IMR-90 (cell line): ENCODE measurements around the gene DEFB131A. TPM values are rescaled to one million over a fixed set of nuclear protein-coding genes. Genes with fewer than 3 reads are reported as not detected.
"Not testable (repeated sequence)": the region's sequence is repeated elsewhere in the genome, so short reads cannot be mapped to it uniquely, and the experiment has no call there.

Source experiments
- ATAC-seq: fragments of 200-7000 bp; cut with Tn5 transposase; 2 replicates; pipeline ENCODE4 v1.9.1; 2020; ENCODE audit warnings: low read depth, mild to moderate bottlenecking, moderate library complexity
- BruUV-seq: library from RNA; stranded (reverse); fragments of 400-500 nt; replicated peaks from 2 replicates; lab custom pipeline; 2021; lab: Mats Ljungman, UMichigan
- CTCF ChIA-PET: fragments of 300-600 bp; formaldehyde crosslinking; extraction: SDS; loops from one replicate; lab custom pipeline; 2021; ENCODE audit warnings: antibody characterized with exemption; lab: Yijun Ruan, JAX
- POLR2A ChIA-PET: fragments of 300-600 bp; sonication (Branson Sonifier 250); formaldehyde crosslinking; loops from one replicate; lab custom pipeline; 2022; ENCODE audit warnings: antibody characterized with exemption; ENCODE audit not compliant: unreplicated experiment; lab: Charles Lee
- DNase-seq: peaks from one replicate; pipeline ENCODE4 v3.0.0; 2013
- H2AFZ ChIP-seq: replicated peaks from 2 replicates; pipeline ENCODE3; 2013; ENCODE audit warnings: low read length, mild to moderate bottlenecking; ENCODE audit not compliant: poor library complexity
- H2AK5ac ChIP-seq: 2 replicates; pipeline ENCODE4 v1.6.1; 2013; ENCODE audit warnings: low read depth, low read length, inconsistent platforms
- H2AK9ac ChIP-seq: replicated peaks from 2 replicates; pipeline ENCODE3; 2013; ENCODE audit warnings: mild to moderate bottlenecking, low read depth, low read length, moderate library complexity; ENCODE audit not compliant: poor library complexity
- H2BK120ac ChIP-seq: 2 replicates; pipeline ENCODE4 v1.6.1; 2013; ENCODE audit warnings: low read depth, low read length, inconsistent platforms
- H2BK15ac ChIP-seq: 3 replicates; pipeline ENCODE4 v1.6.1; 2013; ENCODE audit warnings: low read depth, low read length, inconsistent platforms
- H2BK20ac ChIP-seq: 2 replicates; pipeline ENCODE4 v1.6.1; 2013; ENCODE audit warnings: low read depth, mild to moderate bottlenecking, inconsistent platforms, low read length, moderate library complexity
- H2BK5ac ChIP-seq: 2 replicates; pipeline ENCODE4 v1.6.1; 2013; ENCODE audit warnings: mild to moderate bottlenecking, low read depth, low read length, inconsistent platforms; ENCODE audit not compliant: poor library complexity, severe bottlenecking
- H3K14ac ChIP-seq: replicated peaks from 2 replicates; pipeline ENCODE4 v1.6.1; 2013; ENCODE audit warnings: low read depth, low read length, inconsistent platforms
- H3K18ac ChIP-seq: 2 replicates; pipeline ENCODE4 v1.6.1; 2013; ENCODE audit warnings: low read depth, low read length, control low read depth
- H3K23ac ChIP-seq: 2 replicates; pipeline ENCODE4 v1.6.1; 2013; ENCODE audit warnings: low read depth, low read length, inconsistent platforms
- H3K27ac ChIP-seq: 2 replicates; pipeline ENCODE4 v1.5.1; 2013; ENCODE audit warnings: mild to moderate bottlenecking, control low read depth, low read length; ENCODE audit not compliant: insufficient read depth
- H3K27me3 ChIP-seq: 2 replicates; pipeline ENCODE4 v1.6.1; 2013; ENCODE audit warnings: low read length; ENCODE audit not compliant: control insufficient read depth, insufficient read depth
- H3K36me3 ChIP-seq: 2 replicates; pipeline ENCODE4 v1.6.1; 2013; ENCODE audit warnings: low read length, mixed read lengths; ENCODE audit not compliant: control insufficient read depth, insufficient read depth
- H3K4ac ChIP-seq: 2 replicates; pipeline ENCODE4 v1.6.1; 2013; ENCODE audit warnings: low read depth, low read length, inconsistent platforms
- H3K4me1 ChIP-seq: 2 replicates; pipeline ENCODE4 v1.6.1; 2013; ENCODE audit warnings: low read length, mixed read lengths; ENCODE audit not compliant: control insufficient read depth, insufficient read depth
- H3K4me2 ChIP-seq: 2 replicates; pipeline ENCODE4 v1.6.1; 2013; ENCODE audit warnings: low read depth, mild to moderate bottlenecking, control low read depth, low read length, moderate library complexity
- H3K4me3 ChIP-seq: 2 replicates; pipeline ENCODE4 v1.5.1; 2013; ENCODE audit warnings: low read depth, mild to moderate bottlenecking, control low read depth, low read length, moderate library complexity; ENCODE audit not compliant: insufficient read depth
- H3K56ac ChIP-seq: 2 replicates; pipeline ENCODE4 v1.6.1; 2013; ENCODE audit warnings: low read length, inconsistent platforms; ENCODE audit not compliant: insufficient read depth; ENCODE audit errors: extremely low read depth
- H3K79me1 ChIP-seq, 2 experiments: 2 replicates each; pipeline ENCODE4 v1.6.1; 2013; ENCODE audit warnings: low read length in 2 of 2, inconsistent platforms in 1 of 2, low read depth in 1 of 2
- H3K9ac ChIP-seq: 2 replicates; pipeline ENCODE4 v1.6.1; 2013; ENCODE audit warnings: low read depth, low read length, control low read depth
- H3K9me1 ChIP-seq: 2 replicates; pipeline ENCODE4 v1.6.1; 2013; ENCODE audit warnings: low read length, inconsistent platforms; ENCODE audit not compliant: insufficient read depth
- H3K9me3 ChIP-seq: 2 replicates; pipeline ENCODE4 v1.6.1; 2013; ENCODE audit warnings: low read length; ENCODE audit not compliant: control insufficient read depth, insufficient read depth
- H4K20me1 ChIP-seq: 2 replicates; pipeline ENCODE4 v1.6.1; 2013; ENCODE audit warnings: low read length, inconsistent platforms; ENCODE audit not compliant: insufficient read depth
- H4K5ac ChIP-seq: 2 replicates; pipeline ENCODE4 v1.6.1; 2013; ENCODE audit warnings: mild to moderate bottlenecking, low read depth, low read length, control low read depth
- H4K8ac ChIP-seq, 2 experiments: 2 replicates each; pipeline ENCODE4 v1.6.1; 2013; ENCODE audit warnings: low read depth in 2 of 2, low read length in 2 of 2, control low read depth in 1 of 2, inconsistent platforms in 1 of 2
- H4K91ac ChIP-seq: 2 replicates; pipeline ENCODE4 v1.6.1; 2013; ENCODE audit warnings: low read depth, low read length, inconsistent platforms; ENCODE audit not compliant: insufficient read depth
- WGBS, 2 experiments: methylation state at CpG; one replicate each; pipeline versions ENCODE4 v1.1.5 to v1.1.7; 2013; ENCODE audit warnings: missing lambda C conversion rate in 2 of 2; ENCODE audit not compliant: insufficient read length in 1 of 2; ENCODE audit errors: extremely low coverage in 2 of 2; 5-methylcytosine and 5-hydroxymethylcytosine counted together
- dilution Hi-C: fragments of 300-500 bp; cut with HindIII; formaldehyde crosslinking; loops from one replicate; pipeline ENCODE4 v1.14.3; 2018; ENCODE audit warnings: low sequenced_read_pairs; ENCODE audit not compliant: unreplicated experiment
- in situ Hi-C: fragments of 300-500 bp; cut with MboI; formaldehyde crosslinking; loops from 3 replicates; pipeline ENCODE4 v1.14.3; 2019; ENCODE audit warnings: low sequenced_read_pairs, inconsistent platforms, mixed read lengths
- intact Hi-C: fragments of 100-400 bp; cut with micrococcal nuclease; formaldehyde crosslinking; loops from 2 replicates; pipeline ENCODE4 v1.10.0; 2022
- polyA plus RNA-seq, 3 experiments: library from polyadenylated mRNA; depleted of rRNA; stranded (reverse); fragments of >200 nt; gene quantifications; 2 replicates each; pipeline ENCODE4 v1.2.3, GENCODE V29; 2012; ENCODE audit warnings: low replicate concordance in 1 of 3
- total RNA-seq: library from RNA; depleted of rRNA; stranded (reverse); fragments of >200 nt; gene quantifications from 2 replicates; pipeline ENCODE4 v1.2.3, GENCODE V29; 2012

Gene DEFB131A
- total and polyA plus RNA-seq, 2 of the 4 experiments (the other 2 are of a cell fraction): not detected

DNA sequence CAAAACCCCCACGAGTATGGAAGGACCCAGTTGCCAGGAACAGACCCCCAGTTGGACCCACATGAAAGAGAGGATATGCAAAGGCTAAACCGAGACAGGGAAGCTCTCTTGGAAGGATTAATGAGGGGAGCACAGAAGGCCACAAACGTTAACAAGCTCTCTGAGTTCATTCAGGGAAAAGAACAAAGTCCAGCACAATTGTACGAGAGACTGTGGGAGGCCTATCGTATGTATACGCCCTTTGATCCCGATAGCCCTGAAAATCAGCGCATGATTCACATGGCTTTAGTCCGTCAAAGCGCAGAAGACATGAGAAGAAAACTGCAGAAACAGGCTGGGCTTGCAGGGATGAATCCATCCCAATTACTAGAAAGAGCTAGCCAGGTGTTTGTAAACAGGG, 8.0 kb downstream of the DEFB131A start:
- WGBS, 2 experiments: no CpG with 5 or more reads among the region's 10 CpGs
- H3K36me3 ChIP-seq, H3K4ac ChIP-seq, H2BK5ac ChIP-seq, H2BK120ac ChIP-seq, H2BK20ac ChIP-seq, H2AFZ ChIP-seq, H3K18ac ChIP-seq, H3K4me1 ChIP-seq, H3K9me1 ChIP-seq, DNase-seq, H2AK5ac ChIP-seq, H3K14ac ChIP-seq, H2BK15ac ChIP-seq, H4K8ac ChIP-seq, H3K9ac ChIP-seq, in situ Hi-C loops, H4K91ac ChIP-seq, dilution Hi-C loops, H3K79me1 ChIP-seq, H3K23ac ChIP-seq, H3K27me3 ChIP-seq, H3K27ac ChIP-seq, BruUV-seq, H2AK9ac ChIP-seq, CTCF ChIA-PET, ATAC-seq, H3K56ac ChIP-seq, H3K4me2 ChIP-seq, H4K5ac ChIP-seq, H4K20me1 ChIP-seq, intact Hi-C loops, H3K4me3 ChIP-seq, POLR2A ChIA-PET, H3K9me3 ChIP-seq: not testable (repeated sequence)

- H4K91ac ChIP-seq, H3K79me1 ChIP-seq, H3K9ac ChIP-seq, H3K56ac ChIP-seq, H3K4me2 ChIP-seq, H4K8ac ChIP-seq, H2AFZ ChIP-seq, H3K27ac ChIP-seq, H3K36me3 ChIP-seq, H2BK15ac ChIP-seq, H2AK5ac ChIP-seq, H2BK120ac ChIP-seq, H3K23ac ChIP-seq, H2BK5ac ChIP-seq, H2BK20ac ChIP-seq, H3K4me1 ChIP-seq, dilution Hi-C loops, H4K5ac ChIP-seq, intact Hi-C loops, in situ Hi-C loops, BruUV-seq, H3K27me3 ChIP-seq, H3K4ac ChIP-seq, H3K9me3 ChIP-seq, H3K14ac ChIP-seq, ATAC-seq, H3K9me1 ChIP-seq, H2AK9ac ChIP-seq, H3K4me3 ChIP-seq, H3K18ac ChIP-seq, CTCF ChIA-PET, POLR2A ChIA-PET, DNase-seq, H4K20me1 ChIP-seq: not testable (repeated sequence)
- no CpG with 5 or more reads among the region's 6 CpGs for WGBS, 2 experiments
These were observed 10.1 kb downstream of the DEFB131A start for GRCh38 chr4:9454284-9454683.
